ENCODE results near the gene PTGDS. TPM values are rescaled to one million over a fixed set of nuclear protein-coding genes. Genes with fewer than 3 reads are reported as not detected.

PTGDS gene
- total RNA-seq, 1 donor from 2014 or later, result not detected

GRCh38 chr9:136992819-136993369 lies 15.6 kb downstream of the PTGDS start:
- no peak for TF ChIP-seq CTCF (conservative IDR thresholded peaks at IDR 0.05; ENCODE audit: low read depth, low read length)
- H3K4me3 ChIP-seq (ENCODE audit: low read depth, low read length), result peak overlapping the region; percentile 84
- no peak for DNase-seq (ENCODE audit: low read depth)

GRCh38 chr9:136994180-136994887 lies 17.0 kb downstream of the PTGDS start:
- TF ChIP-seq CTCF (conservative IDR thresholded peaks at IDR 0.05; ENCODE audit: low read depth, low read length), result no peak
- no peak for DNase-seq (ENCODE audit: low read depth)
- H3K4me3 ChIP-seq (ENCODE audit: low read depth, low read length), result no peak overlapping the region

GRCh38 chr9:136994888-136995230 lies 17.6 kb downstream of the PTGDS start:
- no peak overlapping the region for H3K4me3 ChIP-seq (ENCODE audit: low read depth, low read length)
- DNase-seq (ENCODE audit: low read depth), result no peak
- TF ChIP-seq CTCF (conservative IDR thresholded peaks at IDR 0.05; ENCODE audit: low read depth, low read length), result no peak

- H3K4me3 ChIP-seq (ENCODE audit: low read depth, low read length), result no peak overlapping the region
Measured at GRCh38 chr9:136995362-136995761, 18.1 kb downstream of the PTGDS start.

GRCh38 chr9:136995772-136996311 lies 18.5 kb downstream of the PTGDS start:
- no peak for DNase-seq (ENCODE audit: low read depth)
- TF ChIP-seq CTCF (conservative IDR thresholded peaks at IDR 0.05; ENCODE audit: low read depth, low read length), result no peak
- no peak overlapping the region for H3K4me3 ChIP-seq (ENCODE audit: low read depth, low read length)

More at GRCh38 chr9:136995362-136995761, 18.1 kb downstream of the PTGDS start:
- DNase-seq (ENCODE audit: low read depth), result no peak
- no peak for TF ChIP-seq CTCF (conservative IDR thresholded peaks at IDR 0.05; ENCODE audit: low read depth, low read length)

GRCh38 chr9:136996361-136997292 lies 19.3 kb downstream of the PTGDS start, which contains the start of gene CLIC3:
Gene CLIC3 (minus strand): TSS chr9:136996568. CDS start chr9:136996543, 25 bp downstream.
- TF ChIP-seq CTCF (conservative IDR thresholded peaks at IDR 0.05; ENCODE audit: low read depth, low read length), result no peak
- peak within 1 kb of the TSS; percentile 36 for H3K4me3 ChIP-seq (ENCODE audit: low read depth, low read length)
- no peak for DNase-seq (ENCODE audit: low read depth)
